Ovary (tissue), 3 donors: ENCODE results near the gene CASP9.

Experiments used
- EP300 ChIP-seq: sonication (generic); formaldehyde crosslinking; IDR thresholded peaks from one replicate; pipeline ENCODE4 v1.6.1; 2017; ENCODE audit warnings: antibody characterized with exemption
- POLR2A ChIP-seq: fragments of 450-650 bp; IDR thresholded peaks from one replicate; pipeline ENCODE4 v1.6.1; 2017; ENCODE audit warnings: antibody characterized with exemption, mild to moderate bottlenecking, moderate library complexity
- TF ChIP-seq, protein P1 (sequence below), 3 donors: fragments of 450-650 bp in 2 of 3; fragments of 200-600 bp in 1 of 3; IDR thresholded peaks; one replicate each; pipeline versions ENCODE4 v1.5.1 to v1.8.0; 2016 to 2022; ENCODE audit warnings: antibody characterized with exemption in 3 of 3, mild to moderate bottlenecking in 1 of 3
- donor health status: DM: no; HTN: no; CAD: no.

DNA sequence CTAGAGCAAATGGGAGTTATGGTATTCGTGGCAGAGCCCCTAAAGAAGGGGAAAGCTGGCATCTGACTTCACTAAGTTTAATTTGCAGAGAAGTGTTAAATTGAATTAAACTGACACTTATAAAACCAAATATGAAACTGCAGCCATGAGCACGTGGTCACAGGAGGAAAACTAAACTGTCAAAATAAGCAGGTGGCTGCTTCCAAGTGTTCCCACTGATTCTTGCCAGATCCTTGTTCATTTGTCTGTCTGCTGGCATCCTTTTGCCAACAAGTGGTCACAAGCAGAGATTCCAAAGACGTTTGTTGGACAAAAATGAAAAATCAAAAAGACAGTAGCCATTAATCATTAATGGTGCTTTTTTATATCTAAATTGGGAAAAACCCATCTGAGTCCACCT, 54.7 kb downstream of the CASP9 start:
- TF ChIP-seq, protein P1, sequence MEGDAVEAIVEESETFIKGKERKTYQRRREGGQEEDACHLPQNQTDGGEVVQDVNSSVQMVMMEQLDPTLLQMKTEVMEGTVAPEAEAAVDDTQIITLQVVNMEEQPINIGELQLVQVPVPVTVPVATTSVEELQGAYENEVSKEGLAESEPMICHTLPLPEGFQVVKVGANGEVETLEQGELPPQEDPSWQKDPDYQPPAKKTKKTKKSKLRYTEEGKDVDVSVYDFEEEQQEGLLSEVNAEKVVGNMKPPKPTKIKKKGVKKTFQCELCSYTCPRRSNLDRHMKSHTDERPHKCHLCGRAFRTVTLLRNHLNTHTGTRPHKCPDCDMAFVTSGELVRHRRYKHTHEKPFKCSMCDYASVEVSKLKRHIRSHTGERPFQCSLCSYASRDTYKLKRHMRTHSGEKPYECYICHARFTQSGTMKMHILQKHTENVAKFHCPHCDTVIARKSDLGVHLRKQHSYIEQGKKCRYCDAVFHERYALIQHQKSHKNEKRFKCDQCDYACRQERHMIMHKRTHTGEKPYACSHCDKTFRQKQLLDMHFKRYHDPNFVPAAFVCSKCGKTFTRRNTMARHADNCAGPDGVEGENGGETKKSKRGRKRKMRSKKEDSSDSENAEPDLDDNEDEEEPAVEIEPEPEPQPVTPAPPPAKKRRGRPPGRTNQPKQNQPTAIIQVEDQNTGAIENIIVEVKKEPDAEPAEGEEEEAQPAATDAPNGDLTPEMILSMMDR (IDR thresholded peaks at IDR 0.05) = no peak
- TF ChIP-seq EP300 (no peak), POLR2A (no peak)
